Fibroblast of skin of scalp (primary cell): ENCODE data around the gene SPTLC3.
A peak's percentile ranks its signal among the peaks of the same experiment; 100 is the strongest.

Source experiments
- DNase-seq: peaks from one replicate; pipeline ENCODE4 v3.0.0-alpha.2; 2013

The SPTLC3 gene

GRCh38 chr20:13141546-13141945 lies 132.8 kb downstream of the SPTLC3 start:
- DNase-seq, result peak; percentile 36

- DNase-seq, result peak; percentile 45
These were observed 133.4 kb downstream of the SPTLC3 start for GRCh38 chr20:13142143-13142542.

GRCh38 chr20:13147071-13147963 lies 138.5 kb downstream of the SPTLC3 start:
- peak; percentile 12 for DNase-seq

DNA sequence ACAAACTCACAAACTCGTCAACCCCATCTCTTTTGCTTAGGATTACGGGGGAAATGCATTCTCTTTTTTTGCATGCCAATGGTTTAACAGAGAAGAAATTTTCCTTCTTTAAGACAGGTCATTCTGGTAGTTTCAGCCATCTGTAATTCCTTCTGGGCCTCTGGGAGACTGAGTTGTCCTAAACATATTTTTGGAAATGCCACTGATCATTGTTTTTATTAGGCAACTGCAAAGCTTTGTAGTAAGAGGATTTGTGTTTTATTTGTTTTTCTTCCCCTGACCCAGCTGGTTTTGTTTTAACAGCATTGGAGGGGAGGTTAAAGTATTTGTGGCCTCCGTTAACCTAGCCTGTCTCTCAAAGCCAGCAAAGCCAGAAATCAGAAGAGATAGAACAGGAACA lies 139.2 kb downstream of the SPTLC3 start:
- DNase-seq, result peak; percentile 8

DNA sequence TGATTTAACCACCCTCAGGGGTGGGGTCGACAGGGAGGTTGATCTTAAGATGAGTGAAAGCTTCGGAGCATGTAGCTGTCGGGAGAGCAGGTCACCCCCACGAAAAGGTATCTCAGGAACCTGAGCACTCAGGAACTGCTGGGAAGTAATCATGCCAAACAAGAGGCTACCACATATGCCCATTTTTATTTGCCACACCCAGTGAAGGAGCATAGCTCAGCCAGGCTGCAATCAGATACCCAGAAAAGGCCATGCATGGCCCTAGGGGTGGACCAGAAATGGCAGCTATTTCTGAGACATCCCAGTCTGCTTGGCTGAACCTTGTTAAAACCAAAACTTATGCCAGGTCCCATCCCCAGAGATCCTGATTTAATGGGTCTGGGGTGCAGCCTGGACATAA lies 139.6 kb downstream of the SPTLC3 start:
- no peak for DNase-seq

GRCh38 chr20:13148961-13149360 lies 140.2 kb downstream of the SPTLC3 start:
- no peak for DNase-seq

DNA sequence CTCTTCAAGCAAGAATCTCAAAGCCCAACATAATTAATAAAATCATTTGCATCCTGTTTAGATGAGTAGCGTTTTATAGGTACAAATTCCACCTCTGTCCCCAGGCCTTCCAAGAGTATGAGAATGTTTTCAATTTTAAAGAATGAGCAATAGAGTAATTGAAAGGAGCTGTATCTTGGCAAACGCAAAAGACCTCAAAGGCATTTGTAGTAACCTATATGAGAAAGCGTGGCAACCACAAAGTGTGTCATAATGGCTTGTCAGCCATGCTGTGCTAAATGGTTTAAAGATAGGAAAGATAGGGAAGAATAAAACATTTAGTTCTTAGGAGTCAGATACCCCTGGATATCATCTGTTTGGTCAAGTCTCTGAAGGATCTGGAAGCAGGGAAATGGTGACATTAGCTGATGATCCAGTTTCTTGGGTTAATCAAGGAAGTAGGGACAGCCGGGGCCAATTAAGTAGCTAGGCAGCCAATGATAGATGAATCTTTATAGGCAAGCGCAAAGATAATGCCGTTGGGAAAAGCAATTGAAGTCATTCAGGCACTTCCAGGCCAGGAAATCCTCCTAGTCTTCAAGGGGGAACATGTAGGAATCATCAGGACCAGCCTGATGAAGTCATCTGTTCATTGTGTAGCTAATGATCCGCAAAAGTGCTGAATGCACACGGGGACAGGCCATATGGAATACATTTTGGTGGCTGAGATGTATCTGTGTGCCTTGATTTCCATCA lies 140.8 kb downstream of the SPTLC3 start:
- DNase-seq, result peak; percentile 18

DNA sequence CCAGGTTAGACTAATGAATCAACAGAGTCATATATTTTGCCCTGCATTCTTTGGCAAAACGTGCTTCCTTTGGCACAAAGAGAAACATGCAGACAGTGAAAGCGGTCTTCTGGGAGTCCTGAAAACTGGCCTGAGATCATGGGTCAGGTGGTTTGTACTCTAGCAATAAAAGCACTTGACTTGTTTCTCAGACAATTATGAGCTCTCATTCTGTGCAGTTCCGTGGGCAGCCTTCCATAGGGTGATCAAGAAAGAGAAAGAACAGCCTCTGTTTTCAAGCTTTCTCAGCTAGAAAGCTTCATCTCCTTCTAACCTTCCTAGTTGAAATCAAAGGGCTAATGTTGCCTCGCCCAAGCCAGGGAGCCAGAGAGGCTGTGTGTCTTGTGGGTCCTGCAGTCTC lies 149.6 kb downstream of the SPTLC3 start:
- no peak for DNase-seq

GRCh38 chr20:13159889-13160288 lies 151.1 kb downstream of the SPTLC3 start:
- DNase-seq, result no peak

DNA sequence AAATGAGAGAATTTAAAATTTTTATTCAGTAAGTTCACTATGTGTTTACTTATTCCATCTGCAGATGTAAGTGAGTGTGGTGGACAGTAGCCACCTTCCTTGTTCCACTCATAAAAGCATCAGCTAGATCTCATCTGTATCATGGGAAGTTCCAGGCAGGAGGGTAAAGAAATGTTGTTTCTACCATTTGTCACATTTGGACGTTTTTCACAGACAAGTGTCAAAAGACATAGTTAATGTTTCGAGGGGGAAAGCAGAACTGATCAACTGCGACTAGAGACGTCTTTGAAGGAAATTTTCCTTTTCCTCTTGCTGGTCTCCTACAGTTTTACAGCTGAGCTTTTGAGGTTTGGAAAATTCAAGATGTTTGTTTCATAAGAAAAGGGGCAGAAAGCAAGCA lies 156.4 kb downstream of the SPTLC3 start:
- no peak for DNase-seq

DNA sequence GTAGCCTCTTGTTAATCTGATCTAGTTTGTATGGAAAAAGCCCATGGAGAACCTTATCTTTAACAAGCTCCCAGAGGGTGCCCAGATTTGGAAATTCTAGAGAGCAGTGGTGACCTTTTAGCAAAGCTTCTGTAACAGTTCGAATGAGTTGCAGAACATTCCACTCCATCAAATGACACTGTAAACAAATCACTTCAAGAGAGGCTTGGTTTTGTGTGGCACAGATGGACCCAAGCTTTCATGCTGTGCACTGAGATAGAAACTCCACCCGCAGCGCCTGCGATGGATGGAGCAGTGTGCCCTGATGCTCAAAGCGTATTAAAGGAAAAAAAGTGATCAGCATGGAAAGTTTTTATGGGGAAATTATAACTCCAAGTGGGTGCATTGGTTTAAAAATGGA lies 157.2 kb downstream of the SPTLC3 start:
- no peak for DNase-seq

DNA sequence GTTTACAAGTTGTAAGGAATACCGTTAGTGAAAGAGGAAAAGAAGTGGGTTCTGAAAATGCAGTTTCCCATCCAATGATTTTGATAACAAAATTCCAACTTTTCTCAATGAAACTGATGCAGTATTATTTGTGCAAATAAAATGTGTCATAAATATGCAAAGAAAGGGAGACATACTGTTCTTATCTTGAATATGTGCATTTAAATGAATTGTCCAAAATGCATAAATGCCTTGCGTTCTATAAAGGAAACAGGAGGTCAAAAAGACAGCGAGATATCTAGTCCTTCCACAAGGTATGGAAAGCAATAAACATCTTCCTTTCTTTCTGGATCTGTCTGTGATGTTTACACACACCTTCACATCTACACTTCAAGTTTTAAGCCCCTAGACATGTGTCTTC lies 157.7 kb downstream of the SPTLC3 start:
- DNase-seq, result no peak

DNA sequence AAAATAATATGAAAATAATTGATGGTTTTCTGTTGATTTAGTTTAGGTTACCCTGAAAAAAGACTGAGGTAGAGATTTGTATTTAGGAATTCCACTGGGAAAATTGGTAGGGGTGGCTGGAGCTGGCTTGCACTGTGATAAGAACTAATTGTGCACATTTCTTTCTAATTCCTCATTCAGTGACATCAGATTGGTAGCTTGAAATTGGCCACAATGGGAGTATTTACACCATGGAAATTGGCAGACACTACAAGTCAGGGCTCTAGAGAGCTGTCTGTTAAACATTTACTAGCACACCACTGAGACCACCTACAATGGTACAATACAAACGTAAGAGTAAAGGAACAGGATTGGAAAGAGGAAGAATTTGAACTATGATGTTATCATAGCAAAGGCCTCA lies 160.3 kb downstream of the SPTLC3 start:
- no peak for DNase-seq

DNA sequence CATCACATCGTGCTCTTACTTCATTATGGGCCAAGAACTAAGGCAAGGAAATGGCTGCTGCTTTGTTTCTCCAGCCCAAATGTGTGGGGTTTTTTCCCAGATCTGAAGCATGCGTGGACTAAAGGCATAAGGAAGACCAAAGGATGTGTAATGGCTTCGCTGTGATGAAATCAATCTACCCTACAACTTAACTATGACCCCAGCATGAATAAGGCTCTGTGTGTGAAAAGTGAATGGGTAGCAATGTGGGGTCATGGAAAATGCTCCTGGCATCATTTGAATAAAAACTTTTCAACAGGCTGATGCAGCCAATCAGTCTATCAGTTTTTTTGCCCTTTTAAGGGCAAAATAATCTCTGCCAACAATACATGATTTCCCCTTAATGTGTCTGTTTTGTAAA lies 162.0 kb downstream of the SPTLC3 start:
- DNase-seq, result no peak

GRCh38 chr20:13173201-13173600 lies 164.4 kb downstream of the SPTLC3 start:
- no peak for DNase-seq

DNA sequence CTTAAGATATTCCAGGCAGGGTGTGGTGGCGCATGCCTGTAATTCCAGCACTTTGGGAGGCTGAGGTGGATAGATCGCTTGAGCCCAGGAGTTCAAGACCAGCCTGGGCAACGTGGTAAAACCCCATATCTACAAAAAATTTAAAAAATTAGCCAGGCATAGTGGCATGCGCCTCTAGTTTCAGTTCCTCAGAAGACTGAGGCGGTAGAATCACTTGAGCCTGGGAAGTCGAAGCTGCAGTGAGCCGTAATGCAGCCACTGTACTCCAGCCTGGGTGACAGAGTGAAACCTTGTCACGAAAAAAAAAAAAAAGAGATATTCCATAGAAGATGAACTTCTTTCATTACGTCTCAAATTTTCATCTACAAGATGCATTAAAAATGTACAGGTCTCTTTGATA lies 165.6 kb downstream of the SPTLC3 start:
- DNase-seq, result no peak

GRCh38 chr20:13180986-13181889 lies 172.5 kb downstream of the SPTLC3 start:
- no peak for DNase-seq

DNA sequence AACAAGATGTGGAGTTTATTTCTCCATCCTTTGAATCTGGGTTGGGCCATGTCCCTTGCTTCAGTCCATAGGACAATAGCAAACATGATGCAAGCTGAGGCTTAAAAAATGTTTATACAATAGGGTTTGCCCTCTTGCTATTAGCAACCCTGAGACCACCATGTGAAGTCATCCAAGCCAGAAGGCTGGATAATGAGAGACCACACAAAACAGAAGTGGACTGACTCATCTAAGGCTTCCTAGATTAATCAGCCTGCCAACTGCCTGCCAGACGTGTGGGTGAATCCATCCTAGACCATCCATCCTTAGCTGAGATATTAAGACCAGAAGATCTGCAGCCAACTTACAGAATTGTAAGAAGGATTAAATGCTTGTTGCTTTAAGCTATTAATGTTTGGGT lies 174.2 kb downstream of the SPTLC3 start:
- no peak for DNase-seq

DNA sequence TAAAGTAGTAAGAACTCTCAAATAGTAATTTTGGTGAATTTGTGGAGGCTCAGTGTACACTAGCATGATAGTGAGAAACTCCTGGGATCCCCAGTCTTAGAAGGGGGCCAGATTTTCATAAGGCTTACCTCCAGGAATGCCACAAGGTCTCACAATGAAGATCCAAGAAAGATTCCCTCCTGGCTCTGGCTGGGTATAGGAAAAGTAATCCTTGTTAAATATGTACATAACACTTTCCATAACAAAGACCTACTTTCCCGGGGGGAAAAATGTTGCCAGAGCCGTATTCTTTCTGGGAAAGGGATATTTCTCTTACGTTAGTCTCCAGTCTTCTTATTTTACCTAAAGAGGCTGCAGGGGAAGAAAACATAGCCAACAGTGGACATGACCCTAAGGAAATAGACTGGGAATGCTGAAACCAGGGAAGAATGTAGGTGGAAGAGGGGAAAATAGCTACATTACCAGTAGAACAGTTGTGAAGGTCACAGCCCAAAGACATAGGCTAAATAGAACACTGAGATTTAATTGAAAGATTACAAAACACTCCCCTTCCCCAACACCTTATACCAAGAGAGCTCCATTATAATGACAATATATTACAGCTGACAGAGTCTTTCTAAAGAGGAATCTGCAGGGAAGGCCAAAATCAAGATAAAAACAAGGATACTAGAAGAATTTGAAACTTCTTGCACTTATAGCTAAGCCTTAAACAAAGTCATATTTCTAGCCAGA lies 177.4 kb downstream of the SPTLC3 start:
- no peak for DNase-seq

DNA sequence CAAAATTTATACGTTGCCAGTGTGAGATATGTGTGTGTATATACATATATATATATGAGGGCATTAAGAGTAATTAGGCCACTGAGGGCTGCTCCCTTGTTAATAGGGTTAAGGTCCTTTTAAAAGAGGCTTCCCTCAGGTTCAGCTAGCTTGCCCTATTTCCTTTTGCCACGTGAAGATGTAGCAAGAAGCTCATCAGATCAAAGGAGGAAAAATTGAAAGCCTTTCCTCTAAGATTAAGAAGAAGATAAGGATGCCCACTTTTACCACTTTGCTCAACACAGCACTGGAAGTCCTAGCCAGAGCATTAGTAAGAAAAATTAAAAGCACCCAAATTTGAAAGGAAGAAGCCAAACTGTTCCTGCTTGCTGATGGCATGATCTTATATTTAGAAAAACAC lies 179.1 kb downstream of the SPTLC3 start:
- DNase-seq, result no peak

DNA sequence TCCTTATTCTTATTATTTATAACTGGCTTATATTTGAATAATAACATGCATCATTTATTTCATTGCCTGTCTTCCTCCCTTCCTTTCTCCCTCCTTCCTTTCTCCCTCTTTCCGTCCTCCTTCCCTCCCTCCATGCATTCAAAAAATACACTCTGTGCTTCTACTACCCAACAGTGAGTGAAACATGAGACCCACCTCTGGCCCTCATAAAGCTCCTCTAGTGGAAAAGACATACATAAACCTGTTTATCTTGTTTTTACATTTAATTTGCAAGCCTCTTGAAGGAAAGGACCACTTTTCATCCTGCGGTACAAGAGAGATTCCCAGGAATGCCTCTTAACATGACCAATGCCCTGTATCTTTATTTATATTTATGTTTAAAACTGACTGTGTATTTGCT lies 190.5 kb downstream of the SPTLC3 start:
- DNase-seq, result no peak
